ENCODE data around the gene HAPSTR1.

HAPSTR1 gene

GRCh38 chr16:9056061-9056460 lies 35.4 kb upstream of the HAPSTR1 start:
- no peak overlapping the region for H3K4me3 ChIP-seq (ENCODE audit: control insufficient read depth, low read depth, low read length)
- no peak for DNase-seq (ENCODE audit: low read depth)
- no peak for TF ChIP-seq CTCF (conservative IDR thresholded peaks at IDR 0.05; ENCODE audit: control insufficient read depth, insufficient read depth, low read depth, low read length)

GRCh38 chr16:9058211-9058610 lies 33.2 kb upstream of the HAPSTR1 start:
- no peak overlapping the region for H3K4me3 ChIP-seq (ENCODE audit: control insufficient read depth, low read depth, low read length)
- no peak for TF ChIP-seq CTCF (conservative IDR thresholded peaks at IDR 0.05; ENCODE audit: control insufficient read depth, insufficient read depth, low read depth, low read length)
- DNase-seq (ENCODE audit: low read depth), result no peak

- TF ChIP-seq CTCF (conservative IDR thresholded peaks at IDR 0.05; ENCODE audit: control insufficient read depth, insufficient read depth, low read depth, low read length), result no peak
- no peak overlapping the region for H3K4me3 ChIP-seq (ENCODE audit: control insufficient read depth, low read depth, low read length)
Measured at GRCh38 chr16:9060225-9060624, 31.2 kb upstream of the HAPSTR1 start.

GRCh38 chr16:9061358-9061813 lies 30.1 kb upstream of the HAPSTR1 start:
- TF ChIP-seq CTCF (conservative IDR thresholded peaks at IDR 0.05; ENCODE audit: control insufficient read depth, insufficient read depth, low read depth, low read length), result no peak
- DNase-seq (ENCODE audit: low read depth), result peak; percentile 61
- H3K4me3 ChIP-seq (ENCODE audit: control insufficient read depth, low read depth, low read length), result no peak overlapping the region

More at GRCh38 chr16:9060225-9060624, 31.2 kb upstream of the HAPSTR1 start:
- DNase-seq (ENCODE audit: low read depth), result peak; percentile 48

GRCh38 chr16:9062301-9062700 lies 29.1 kb upstream of the HAPSTR1 start:
- TF ChIP-seq CTCF (conservative IDR thresholded peaks at IDR 0.05; ENCODE audit: control insufficient read depth, insufficient read depth, low read depth, low read length), result no peak
- H3K4me3 ChIP-seq (ENCODE audit: control insufficient read depth, low read depth, low read length), result no peak overlapping the region
- no peak for DNase-seq (ENCODE audit: low read depth)

- no peak overlapping the region for H3K4me3 ChIP-seq (ENCODE audit: control insufficient read depth, low read depth, low read length)
- TF ChIP-seq CTCF (conservative IDR thresholded peaks at IDR 0.05; ENCODE audit: control insufficient read depth, insufficient read depth, low read depth, low read length), result no peak
- DNase-seq (ENCODE audit: low read depth), result no peak
Measured at GRCh38 chr16:9065077-9065476, 26.4 kb upstream of the HAPSTR1 start.

- no peak for TF ChIP-seq CTCF (conservative IDR thresholded peaks at IDR 0.05; ENCODE audit: control insufficient read depth, insufficient read depth, low read depth, low read length)
- peak; percentile 60 for DNase-seq (ENCODE audit: low read depth)
- no peak overlapping the region for H3K4me3 ChIP-seq (ENCODE audit: control insufficient read depth, low read depth, low read length)
Measured at GRCh38 chr16:9068886-9069285, 22.6 kb upstream of the HAPSTR1 start.

All from fibroblast of mammary gland (primary cell).